ENCODE data around the gene TSPEAR. TPM values are rescaled to one million over a fixed set of nuclear protein-coding genes. Genes with fewer than 3 reads are reported as not detected.

The TSPEAR gene
- total and polyA plus RNA-seq, 2 of the 13 experiments (the other 11 are each of a cell fraction or from before 2014, with no cell fraction given) = 0.07 to 0.32 TPM

DNA sequence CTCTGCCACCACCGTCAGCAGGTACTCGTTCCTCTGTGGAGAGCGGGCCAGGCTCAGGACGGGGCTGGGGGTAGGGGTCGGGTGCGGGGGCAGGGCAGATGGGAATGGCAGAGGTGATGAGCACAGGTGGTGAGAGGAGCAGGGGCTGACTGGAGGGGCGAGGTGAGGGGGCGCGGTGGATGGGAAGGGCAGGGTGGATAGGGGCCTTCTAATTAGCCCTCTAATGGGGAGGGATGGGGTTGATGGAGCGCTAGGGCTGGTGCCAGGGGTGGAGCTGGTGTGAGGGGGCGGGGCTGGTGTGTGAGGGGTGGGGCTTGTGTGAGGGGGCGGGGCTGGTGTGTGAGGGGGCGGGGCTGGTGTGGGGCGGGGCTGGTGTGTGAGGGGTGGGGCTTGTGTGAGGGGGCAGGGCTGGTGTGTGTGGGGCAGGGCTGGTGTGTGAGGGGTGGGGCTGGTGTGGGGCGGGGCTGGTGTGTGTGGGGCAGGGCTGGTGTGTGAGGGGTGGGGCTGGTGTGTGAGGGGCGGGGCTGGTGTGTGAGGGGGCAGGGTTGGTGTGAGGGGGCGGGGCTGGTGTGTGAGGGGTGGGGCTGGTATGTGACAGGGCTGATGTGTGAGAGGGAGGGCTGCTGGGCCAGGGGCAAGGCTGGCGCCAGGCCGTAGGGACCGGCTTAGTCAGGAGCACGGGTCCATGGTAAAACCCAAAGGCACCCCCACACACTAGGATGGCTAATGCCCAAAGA is 177.3 kb downstream of the TSPEAR start:
- DNase-seq (ENCODE audit: low spot score) (no peak), ATAC-seq (no peak), FAIRE-seq (no peak)
- Histone ChIP-seq H3K9me3 (ENCODE audit: low read length) (no peaks in the 10 kb centered on the region), H3K9ac (ENCODE audit: insufficient read depth, low read depth, low read length) (no peak overlapping the region), H3K27me3 (ENCODE audit: control insufficient read depth in 1 of 2, insufficient read depth in 2 of 2, low read length in 2 of 2) (peaks cover 0 to 14% of the 10 kb centered on the region in 2 experiments; a peak in 2 of 5 replicates), H3K36me3 (replicated peaks in 1 of 2; ENCODE audit: control insufficient read depth in 1 of 2, insufficient read depth in 2 of 2, low read length in 2 of 2) (no peaks in the 10 kb centered on the region), H3K4me1 (ENCODE audit: insufficient read depth, low read length) (no peaks in the 10 kb centered on the region), H4K20me1 (ENCODE audit: insufficient read depth, low read length) (no peaks in the 10 kb centered on the region), H2AFZ (ENCODE audit: low read length) (no peak overlapping the region), H3K79me2 (ENCODE audit: insufficient read depth, low read length) (no peaks in the 10 kb centered on the region), H3K27ac (ENCODE audit: extremely low read length, insufficient read depth, low read length) (no peak overlapping the region), H3K4me3 (replicated peaks in 1 of 3; ENCODE audit: insufficient read depth in 1 of 3, low read depth in 2 of 3, low read length in 3 of 3) (no peak overlapping the region), H3K4me2 (ENCODE audit: low read depth, low read length) (no peak overlapping the region)
- WGBS (ENCODE audit: low lambda C conversion rate) = 74% methylated on average over 20 of the region's 21 CpGs
- POLR2A ChIA-PET = no interaction called here
- CTCF ChIA-PET (ENCODE audit: low intra/inter-chr PET ratio, low total read pairs) = no interaction called here
- TF ChIP-seq ZFX (CRISPR knock-in tag; IDR thresholded peaks at IDR 0.05; ENCODE audit: low read depth) (no peak), ZNF160 (CRISPR knock-in tag; IDR thresholded peaks at IDR 0.05) (no peak), ZFP1 (CRISPR knock-in tag; IDR thresholded peaks at IDR 0.05) (no peak), ZNF615 (CRISPR knock-in tag; IDR thresholded peaks at IDR 0.05; ENCODE audit: borderline replicate concordance) (no peak), SRSF1 (optimal IDR thresholded peaks at IDR 0.05; ENCODE audit: low read depth, low read length) (no peak), ZBTB38 (CRISPR knock-in tag; IDR thresholded peaks at IDR 0.05) (no peak), CC2D1A (CRISPR knock-in tag; IDR thresholded peaks at IDR 0.05) (no peak), RBM39 (IDR thresholded peaks at IDR 0.05; ENCODE audit: low read depth, low read length, poor library complexity, severe bottlenecking) (no peak), ZNF790 (CRISPR knock-in tag; IDR thresholded peaks at IDR 0.05; ENCODE audit: borderline replicate concordance) (no peak), MED13 (CRISPR knock-in tag; IDR thresholded peaks at IDR 0.05) (no peak), FOXK1 (CRISPR knock-in tag; IDR thresholded peaks at IDR 0.05; ENCODE audit: borderline replicate concordance, low read depth) (no peak)
- TF ChIP-seq, protein P1, sequence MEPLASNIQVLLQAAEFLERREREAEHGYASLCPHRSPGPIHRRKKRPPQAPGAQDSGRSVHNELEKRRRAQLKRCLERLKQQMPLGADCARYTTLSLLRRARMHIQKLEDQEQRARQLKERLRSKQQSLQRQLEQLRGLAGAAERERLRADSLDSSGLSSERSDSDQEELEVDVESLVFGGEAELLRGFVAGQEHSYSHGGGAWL (CRISPR knock-in tag; IDR thresholded peaks at IDR 0.05) = no peak
- TF ChIP-seq, protein P2, sequence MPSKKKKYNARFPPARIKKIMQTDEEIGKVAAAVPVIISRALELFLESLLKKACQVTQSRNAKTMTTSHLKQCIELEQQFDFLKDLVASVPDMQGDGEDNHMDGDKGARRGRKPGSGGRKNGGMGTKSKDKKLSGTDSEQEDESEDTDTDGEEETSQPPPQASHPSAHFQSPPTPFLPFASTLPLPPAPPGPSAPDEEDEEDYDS (CRISPR knock-in tag; IDR thresholded peaks at IDR 0.05) = no peak
- intact Hi-C loops (cut with micrococcal nuclease; ENCODE audit: unreplicated experiment) = no loop called here
- in situ Hi-C loops (cut with HindIII; ENCODE audit: extremely low pct_ligation_motif_present, low pct_unique_long_range_greater_than_20kb) = no loop called here
- no TSS peak for BruUV-seq (replicated peaks)
